Esophagus squamous epithelium (tissue), 4 donors: ENCODE data around the gene POP7.

Experiments
- POLR2A ChIP-seq, 4 donors: fragments of 450-650 bp; IDR thresholded peaks; one replicate each; pipeline ENCODE4 v1.6.1; 2017; ENCODE audit warnings: antibody characterized with exemption in 4 of 4, mild to moderate bottlenecking in 4 of 4, moderate library complexity in 3 of 4
- TF ChIP-seq, protein P1 (sequence below), 6 experiments: fragments of 450-650 bp in 4 of 6; fragments of 200-600 bp in 2 of 6; sonication (generic) in 2 of 6; IDR thresholded peaks; one replicate each; pipeline ENCODE4 v1.5.1; 2016 to 2019; ENCODE audit warnings: antibody characterized with exemption in 6 of 6, mild to moderate bottlenecking in 4 of 6, moderate library complexity in 4 of 6

DNA sequence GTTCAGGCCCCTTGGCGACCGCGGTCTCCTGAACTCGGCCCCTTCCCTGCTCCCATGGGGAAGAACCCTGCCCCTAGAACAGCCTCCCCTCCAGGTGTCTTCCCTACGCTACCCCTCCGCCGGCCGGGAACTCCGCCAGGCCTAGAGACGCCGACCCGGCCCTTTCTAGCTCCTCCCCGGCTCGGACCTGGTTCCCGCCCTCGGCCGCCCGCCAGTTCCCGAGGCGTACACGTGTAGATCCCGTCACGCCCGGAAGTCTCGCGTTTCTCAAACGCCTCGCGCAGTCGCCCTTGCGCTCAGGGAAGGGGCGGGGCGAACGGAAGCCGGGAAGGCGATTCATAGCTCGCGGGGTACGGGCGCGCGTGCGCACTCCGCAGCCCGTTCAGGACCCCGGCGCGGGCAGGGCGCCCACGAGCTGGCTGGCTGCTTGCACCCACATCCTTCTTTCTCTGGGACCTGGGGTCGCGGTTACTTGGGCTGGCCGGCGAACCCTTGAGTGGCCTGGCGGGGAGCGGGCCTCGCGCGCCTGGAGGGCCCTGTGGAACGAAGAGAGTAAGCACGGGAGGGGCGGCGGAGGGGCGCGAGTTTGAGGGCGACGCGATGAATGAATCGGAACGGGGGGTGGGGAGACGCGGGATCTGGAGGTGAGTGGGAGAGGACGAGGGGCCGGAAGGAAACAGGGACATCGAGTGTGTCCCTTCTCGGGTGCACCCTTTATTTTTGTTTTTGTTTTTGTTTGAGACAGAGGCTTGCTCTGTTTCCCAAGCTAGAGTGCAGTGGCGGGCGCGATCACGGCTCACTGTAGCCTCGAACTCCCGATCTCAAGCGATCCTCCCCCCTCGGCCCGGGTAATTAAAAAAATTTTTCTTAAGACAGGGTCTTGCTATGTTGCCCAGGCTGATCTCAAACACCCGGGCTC, at the start of gene POP7:
- TF ChIP-seq, protein P1, sequence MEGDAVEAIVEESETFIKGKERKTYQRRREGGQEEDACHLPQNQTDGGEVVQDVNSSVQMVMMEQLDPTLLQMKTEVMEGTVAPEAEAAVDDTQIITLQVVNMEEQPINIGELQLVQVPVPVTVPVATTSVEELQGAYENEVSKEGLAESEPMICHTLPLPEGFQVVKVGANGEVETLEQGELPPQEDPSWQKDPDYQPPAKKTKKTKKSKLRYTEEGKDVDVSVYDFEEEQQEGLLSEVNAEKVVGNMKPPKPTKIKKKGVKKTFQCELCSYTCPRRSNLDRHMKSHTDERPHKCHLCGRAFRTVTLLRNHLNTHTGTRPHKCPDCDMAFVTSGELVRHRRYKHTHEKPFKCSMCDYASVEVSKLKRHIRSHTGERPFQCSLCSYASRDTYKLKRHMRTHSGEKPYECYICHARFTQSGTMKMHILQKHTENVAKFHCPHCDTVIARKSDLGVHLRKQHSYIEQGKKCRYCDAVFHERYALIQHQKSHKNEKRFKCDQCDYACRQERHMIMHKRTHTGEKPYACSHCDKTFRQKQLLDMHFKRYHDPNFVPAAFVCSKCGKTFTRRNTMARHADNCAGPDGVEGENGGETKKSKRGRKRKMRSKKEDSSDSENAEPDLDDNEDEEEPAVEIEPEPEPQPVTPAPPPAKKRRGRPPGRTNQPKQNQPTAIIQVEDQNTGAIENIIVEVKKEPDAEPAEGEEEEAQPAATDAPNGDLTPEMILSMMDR (IDR thresholded peaks at IDR 0.05), result peak in 1 of 6 experiments; percentile 17
- peak in 3 of 4 donors; percentile 28 to 80 (median 50) for TF ChIP-seq POLR2A (IDR thresholded peaks at IDR 0.05)
